GM12864 (cell line): ENCODE measurements around the gene PODXL2.

Source experiments
- DNase-seq: peaks from one replicate; pipeline ENCODE4 v3.0.0-alpha.2; 2011; ENCODE audit warnings: low read depth
- H3K4me3 ChIP-seq: 2 replicates; pipeline ENCODE4 v1.5.1; 2011; ENCODE audit warnings: mild to moderate bottlenecking, low read depth, low read length, control low read depth
- CTCF ChIP-seq: IDR thresholded peaks from 2 replicates; pipeline ENCODE4 v1.5.1; 2011; ENCODE audit warnings: low read depth, mild to moderate bottlenecking, moderate library complexity, low read length, control low read depth, inconsistent platforms; ENCODE audit errors: missing control alignments

PODXL2 gene

DNA sequence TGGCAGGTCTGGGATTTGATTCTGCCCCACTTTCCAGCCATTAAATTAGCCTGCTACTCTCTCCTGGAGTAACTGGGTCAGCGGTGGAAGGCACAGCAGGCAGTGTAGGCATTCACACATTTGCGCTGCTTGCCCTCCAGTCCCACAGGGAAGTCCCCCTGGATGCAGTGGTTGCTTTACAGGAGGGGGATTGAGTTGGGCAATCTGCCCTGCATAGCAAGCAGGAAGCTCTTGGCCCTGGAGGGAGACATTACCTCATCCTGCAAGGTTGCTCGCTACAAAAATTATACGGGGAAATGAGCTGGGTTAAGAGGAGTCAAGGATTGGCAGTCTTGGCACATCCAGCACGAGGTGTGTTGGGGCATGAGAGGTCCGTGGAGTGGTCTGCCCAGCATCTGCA is 16.0 kb upstream of the PODXL2 start:
- TF ChIP-seq CTCF = no peak
- DNase-seq = no peak
- no peak overlapping the region for H3K4me3 ChIP-seq

DNA sequence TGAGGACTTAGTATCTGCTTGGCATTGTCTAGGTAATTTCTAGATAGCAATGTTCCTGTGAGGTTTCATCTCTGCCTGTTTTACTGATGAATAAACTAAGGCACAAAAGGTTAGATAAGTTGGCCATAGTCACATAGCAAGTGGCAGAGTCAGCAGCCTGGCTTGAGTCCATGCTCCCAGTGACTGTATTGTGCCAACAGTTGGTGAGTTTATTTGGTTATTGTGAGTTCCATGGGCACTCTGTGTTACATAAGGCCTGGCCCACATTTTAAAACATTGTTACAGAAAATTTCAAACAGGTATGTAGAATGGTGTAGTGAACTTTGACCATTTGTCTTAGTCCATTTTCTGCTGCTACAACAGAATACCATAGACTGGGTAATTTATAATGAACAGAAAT is 15.6 kb upstream of the PODXL2 start:
- no peak for TF ChIP-seq CTCF
- DNase-seq = no peak
- H3K4me3 ChIP-seq = no peak overlapping the region

DNA sequence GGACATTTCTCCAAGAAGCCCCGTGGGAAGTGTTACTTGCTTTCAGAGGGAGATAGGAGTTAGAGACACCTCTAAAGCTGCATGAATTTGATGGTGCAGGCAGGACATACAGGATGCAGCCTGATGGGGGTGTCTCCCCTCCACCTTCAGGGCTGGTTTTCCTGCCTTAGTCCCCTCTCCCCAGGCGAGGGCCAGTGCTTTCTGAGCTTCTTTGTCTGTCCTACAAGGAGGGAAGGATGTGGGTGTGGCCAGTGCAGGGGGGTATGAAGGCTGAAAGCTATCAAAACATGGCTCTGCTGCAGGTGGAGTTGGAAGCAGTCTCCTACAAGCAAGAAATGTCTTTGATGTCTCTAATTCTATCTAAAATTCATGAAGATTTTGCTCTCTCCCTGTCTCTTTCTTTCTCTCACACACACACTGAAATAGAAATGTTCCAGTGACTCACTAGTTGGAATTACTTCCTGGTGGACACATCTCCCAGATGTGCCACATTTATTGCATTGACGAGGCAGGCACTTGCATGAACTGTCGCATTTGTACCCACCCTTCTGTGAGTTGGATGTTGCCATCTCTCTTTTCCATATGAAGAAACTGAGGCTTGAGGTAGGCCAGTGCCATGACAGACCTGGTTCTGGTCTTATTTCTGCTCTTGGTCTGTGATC is 13.9 kb upstream of the PODXL2 start:
- no peak for TF ChIP-seq CTCF
- H3K4me3 ChIP-seq = no peak overlapping the region
- no peak for DNase-seq

DNA sequence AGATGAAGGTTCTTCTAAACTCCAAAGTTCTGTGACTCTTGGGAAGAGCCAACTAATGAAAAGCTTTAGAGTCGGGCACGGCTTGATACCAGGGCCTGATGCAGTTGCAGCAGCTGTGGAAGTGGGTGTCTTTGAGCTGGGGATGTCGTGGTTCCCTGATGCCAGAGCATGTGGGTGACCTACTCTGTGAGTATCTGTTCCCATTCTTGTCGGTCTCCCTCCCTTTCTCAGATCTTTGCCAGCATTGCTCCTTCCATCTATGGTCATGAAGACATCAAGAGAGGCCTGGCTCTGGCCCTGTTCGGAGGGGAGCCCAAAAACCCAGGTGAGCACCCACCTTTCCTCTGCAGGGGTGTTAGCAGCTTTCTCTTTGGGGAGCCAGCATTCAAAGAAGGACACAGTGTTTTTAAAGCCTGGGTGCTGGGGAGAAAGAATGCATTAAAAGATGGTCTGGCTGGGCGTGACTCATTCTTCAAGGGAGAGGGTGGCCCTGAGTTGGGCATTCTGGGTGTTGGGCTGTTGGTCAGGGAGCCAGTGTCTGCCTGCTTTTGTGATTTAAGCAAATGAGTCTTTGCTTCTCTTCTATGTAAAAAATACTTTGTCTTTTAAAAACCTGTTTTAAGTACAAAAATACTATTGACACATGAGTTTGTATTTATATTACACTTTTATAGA is 13.2 kb upstream of the PODXL2 start:
- no peak for TF ChIP-seq CTCF
- DNase-seq = no peak

DNA sequence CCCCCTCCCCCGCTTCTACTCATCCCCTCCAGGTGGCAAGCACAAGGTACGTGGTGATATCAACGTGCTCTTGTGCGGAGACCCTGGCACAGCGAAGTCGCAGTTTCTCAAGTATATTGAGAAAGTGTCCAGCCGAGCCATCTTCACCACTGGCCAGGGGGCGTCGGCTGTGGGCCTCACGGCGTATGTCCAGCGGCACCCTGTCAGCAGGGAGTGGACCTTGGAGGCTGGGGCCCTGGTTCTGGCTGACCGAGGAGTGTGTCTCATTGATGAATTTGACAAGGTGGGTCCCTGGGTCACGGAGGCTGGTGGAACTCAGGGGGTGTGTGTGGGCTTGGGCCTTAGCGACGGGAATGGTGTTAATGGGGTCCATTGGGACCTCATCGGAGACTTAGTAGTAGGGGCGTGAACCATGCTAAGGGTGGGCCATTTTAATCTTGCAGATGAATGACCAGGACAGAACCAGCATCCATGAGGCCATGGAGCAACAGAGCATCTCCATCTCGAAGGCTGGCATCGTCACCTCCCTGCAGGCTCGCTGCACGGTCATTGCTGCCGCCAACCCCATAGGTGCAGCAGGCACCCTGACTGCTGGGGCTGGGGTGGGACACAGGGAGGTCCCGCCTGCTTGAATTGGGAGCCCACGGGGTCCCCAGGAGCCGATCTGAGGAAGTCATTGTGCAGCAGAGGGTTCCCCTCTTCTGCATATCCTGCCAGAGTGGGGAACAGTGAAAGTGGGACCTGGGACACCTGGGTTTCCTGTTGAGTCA is 12.0 kb upstream of the PODXL2 start:
- no peak for TF ChIP-seq CTCF
- H3K4me3 ChIP-seq = no peak overlapping the region
- no peak for DNase-seq

More for the DNA sequence above, 13.2 kb upstream of the PODXL2 start:
- no peak overlapping the region for H3K4me3 ChIP-seq

DNA sequence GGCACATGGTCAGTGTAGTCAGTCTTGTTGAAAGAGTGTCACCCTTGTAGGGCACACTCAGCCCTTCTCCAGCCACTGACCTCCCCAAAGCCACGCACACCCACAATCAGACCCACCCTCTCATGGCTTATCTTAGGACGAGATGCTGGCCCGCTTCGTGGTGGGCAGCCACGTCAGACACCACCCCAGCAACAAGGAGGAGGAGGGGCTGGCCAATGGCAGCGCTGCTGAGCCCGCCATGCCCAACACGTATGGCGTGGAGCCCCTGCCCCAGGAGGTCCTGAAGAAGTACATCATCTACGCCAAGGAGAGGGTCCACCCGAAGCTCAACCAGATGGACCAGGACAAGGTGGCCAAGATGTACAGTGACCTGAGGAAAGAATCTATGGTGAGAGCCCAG is 10.1 kb upstream of the PODXL2 start:
- TF ChIP-seq CTCF = no peak
- H3K4me3 ChIP-seq = no peak overlapping the region
- DNase-seq = no peak
